Uterus (tissue), 2 donors: Measurements from ENCODE around the gene EDDM3A.

Experiments used
- POLR2A ChIP-seq, 2 donors: fragments of 450-650 bp; IDR thresholded peaks; one replicate each; pipeline ENCODE4 v1.6.1; 2016; ENCODE audit warnings: antibody characterized with exemption in 2 of 2, mild to moderate bottlenecking in 1 of 2, moderate library complexity in 1 of 2
- TF ChIP-seq, protein P1 (sequence below), 4 experiments: fragments of 200-600 bp in 2 of 4; fragments of 450-650 bp in 2 of 4; sonication (generic) in 2 of 4; IDR thresholded peaks; one replicate each; pipeline ENCODE4 v1.5.1; 2016 to 2019; ENCODE audit warnings: antibody characterized with exemption in 4 of 4, mild to moderate bottlenecking in 2 of 4, moderate library complexity in 1 of 4

- TF ChIP-seq, protein P1, sequence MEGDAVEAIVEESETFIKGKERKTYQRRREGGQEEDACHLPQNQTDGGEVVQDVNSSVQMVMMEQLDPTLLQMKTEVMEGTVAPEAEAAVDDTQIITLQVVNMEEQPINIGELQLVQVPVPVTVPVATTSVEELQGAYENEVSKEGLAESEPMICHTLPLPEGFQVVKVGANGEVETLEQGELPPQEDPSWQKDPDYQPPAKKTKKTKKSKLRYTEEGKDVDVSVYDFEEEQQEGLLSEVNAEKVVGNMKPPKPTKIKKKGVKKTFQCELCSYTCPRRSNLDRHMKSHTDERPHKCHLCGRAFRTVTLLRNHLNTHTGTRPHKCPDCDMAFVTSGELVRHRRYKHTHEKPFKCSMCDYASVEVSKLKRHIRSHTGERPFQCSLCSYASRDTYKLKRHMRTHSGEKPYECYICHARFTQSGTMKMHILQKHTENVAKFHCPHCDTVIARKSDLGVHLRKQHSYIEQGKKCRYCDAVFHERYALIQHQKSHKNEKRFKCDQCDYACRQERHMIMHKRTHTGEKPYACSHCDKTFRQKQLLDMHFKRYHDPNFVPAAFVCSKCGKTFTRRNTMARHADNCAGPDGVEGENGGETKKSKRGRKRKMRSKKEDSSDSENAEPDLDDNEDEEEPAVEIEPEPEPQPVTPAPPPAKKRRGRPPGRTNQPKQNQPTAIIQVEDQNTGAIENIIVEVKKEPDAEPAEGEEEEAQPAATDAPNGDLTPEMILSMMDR (IDR thresholded peaks at IDR 0.05): no peak
- TF ChIP-seq POLR2A (IDR thresholded peaks at IDR 0.05): no peak
Measured at GRCh38 chr14:20734430-20734806, 11.3 kb upstream of the EDDM3A start.
